Islet precursor cell (in vitro differentiated cells): ENCODE results near the gene SLC13A4.
"Not testable (repeated sequence)": the region's sequence is repeated elsewhere in the genome, so short reads cannot be mapped to it uniquely, and the experiment has no call there.

Experiments
- DNase-seq: peaks from one replicate; pipeline ENCODE4 v3.0.0-alpha.2; 2018

The SLC13A4 gene, protein sequence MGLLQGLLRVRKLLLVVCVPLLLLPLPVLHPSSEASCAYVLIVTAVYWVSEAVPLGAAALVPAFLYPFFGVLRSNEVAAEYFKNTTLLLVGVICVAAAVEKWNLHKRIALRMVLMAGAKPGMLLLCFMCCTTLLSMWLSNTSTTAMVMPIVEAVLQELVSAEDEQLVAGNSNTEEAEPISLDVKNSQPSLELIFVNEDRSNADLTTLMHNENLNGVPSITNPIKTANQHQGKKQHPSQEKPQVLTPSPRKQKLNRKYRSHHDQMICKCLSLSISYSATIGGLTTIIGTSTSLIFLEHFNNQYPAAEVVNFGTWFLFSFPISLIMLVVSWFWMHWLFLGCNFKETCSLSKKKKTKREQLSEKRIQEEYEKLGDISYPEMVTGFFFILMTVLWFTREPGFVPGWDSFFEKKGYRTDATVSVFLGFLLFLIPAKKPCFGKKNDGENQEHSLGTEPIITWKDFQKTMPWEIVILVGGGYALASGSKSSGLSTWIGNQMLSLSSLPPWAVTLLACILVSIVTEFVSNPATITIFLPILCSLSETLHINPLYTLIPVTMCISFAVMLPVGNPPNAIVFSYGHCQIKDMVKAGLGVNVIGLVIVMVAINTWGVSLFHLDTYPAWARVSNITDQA

DNA sequence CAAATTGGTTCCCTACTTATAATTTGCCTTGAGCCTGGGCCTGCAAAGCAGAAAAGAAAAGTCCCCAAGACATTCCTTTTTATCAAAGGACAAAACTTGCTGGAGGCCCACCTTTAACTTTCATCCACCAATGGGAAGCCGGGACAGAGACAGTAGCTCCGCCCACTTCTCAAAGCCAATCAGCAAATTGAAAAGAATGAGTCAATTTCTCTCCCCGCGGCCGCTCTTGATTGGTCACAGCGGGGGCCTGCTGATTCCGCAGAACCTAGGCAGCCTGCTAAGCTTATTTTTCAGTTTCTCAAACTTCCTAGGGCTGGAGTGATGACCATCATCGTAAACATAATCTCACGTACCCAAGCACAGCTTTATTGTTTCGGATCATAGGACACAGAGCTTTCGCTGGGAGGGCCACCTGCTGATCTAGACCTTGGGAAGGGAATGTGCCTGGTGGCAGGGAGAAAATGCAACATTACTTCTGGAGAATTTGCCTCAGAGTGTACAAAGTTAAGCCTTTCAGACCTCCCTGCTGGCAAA lies at the start of gene SLC13A4:
Gene SLC13A4 (minus strand): TSS at position 51 of the 534 bp plus-strand sequence. CDS start 690 bp downstream, outside the sequence.
- no peak for DNase-seq

DNA sequence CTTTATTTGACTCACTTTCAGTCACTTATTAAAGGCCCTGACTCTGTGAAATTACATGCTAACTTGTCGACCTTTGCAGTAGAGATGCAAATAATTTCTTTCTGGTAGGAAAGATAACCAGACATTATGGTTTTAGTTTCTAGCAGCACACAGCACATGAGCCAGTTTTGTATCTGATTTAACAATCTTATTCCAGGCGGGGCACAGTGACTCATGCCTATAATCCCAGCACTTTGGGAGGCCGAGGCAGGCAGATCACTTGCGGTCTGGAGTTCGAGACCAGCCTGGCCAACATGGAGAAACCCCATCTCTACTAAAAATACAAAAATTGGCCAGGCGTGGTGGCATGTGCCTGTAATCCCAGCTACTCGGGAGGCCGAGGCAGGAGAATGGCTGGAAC lies 47.9 kb upstream of the SLC13A4 start:
- not testable (repeated sequence) for DNase-seq

DNA sequence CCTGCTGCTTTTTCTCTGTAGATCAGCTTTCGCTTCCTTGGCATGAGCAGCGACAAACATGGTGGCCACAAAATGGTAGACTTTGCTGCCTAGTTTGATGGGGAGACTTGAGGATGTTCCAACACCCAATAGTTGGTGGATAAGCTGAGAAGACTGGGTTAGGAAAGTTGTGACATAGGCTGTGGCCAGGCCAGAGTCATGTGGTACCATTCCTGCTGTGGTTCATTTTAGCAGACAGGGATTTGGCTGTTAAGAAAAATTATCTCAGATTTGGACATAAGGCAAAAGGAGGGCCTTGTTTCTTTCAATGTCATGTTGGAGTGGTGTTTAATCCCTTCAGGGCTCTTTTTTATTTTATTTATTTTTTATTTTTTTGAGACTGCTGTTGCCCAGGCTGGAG lies 47.2 kb upstream of the SLC13A4 start:
- no peak for DNase-seq

DNA sequence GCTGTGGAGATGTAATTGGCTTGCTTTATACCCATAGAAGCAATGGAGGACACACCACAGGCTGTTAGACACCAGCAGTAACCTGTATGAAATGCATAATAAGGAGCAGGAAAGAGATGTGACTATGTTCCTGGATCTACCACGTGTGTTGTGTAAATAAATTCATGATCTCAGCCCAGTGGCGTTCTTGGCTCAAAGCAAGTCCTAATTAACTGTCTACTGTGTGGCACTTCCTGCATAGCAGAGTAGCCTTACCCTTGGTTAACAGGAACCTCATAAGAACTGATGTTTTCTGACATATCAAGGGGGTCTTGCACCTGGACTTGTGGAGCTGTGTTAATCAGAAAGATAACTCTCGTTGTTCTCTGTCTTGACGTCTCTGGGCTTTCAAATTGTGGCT lies 46.3 kb upstream of the SLC13A4 start:
- peak; percentile 67 for DNase-seq

DNA sequence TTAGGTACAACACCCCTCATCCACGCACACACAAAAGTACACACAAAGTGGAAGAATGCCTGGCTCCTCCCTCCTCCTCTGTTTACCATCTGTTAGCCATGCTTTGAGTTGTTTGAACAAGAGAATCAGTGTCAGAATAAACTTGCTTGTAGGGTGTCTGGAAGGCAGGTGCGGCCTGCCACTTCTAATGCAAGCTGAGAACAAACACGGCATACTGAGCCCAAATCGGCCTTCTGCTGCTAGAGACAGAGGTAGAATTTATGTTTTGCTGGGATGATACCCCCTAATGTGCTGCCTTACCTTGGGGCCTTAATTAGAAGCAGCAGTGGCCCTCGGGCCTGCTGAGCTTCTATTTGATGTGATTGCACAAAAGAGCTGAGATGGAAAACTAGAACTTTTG lies 45.5 kb upstream of the SLC13A4 start:
- DNase-seq, result no peak

DNA sequence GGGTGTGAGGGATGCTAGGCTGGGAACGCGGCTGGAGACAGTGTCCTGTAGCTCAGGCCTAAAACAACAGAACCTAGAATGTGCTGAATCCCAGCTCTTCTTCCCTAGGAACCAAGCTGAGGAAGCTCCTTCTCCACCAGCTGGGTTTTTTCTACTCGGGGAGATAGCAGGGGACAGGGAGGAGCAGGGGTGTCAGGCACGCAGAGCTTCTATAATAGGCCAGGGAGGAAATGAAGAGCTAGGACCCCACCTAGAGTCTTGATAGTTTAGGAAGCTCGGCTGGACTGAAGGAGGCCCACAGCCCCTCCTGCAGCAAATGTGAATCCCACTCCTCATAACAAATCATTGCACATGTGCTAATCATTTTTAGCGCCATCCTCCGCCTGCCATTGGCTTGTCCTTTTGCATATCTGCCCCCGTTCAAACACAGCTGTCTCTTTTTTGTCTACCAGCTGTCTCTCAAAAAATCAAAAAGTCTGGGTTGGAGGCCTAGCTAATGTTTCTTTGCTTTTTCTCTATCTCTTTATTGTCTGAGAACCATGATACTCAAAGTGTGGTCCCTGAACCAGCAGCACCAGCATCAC lies 44.7 kb upstream of the SLC13A4 start:
- peak; percentile 60 for DNase-seq

DNA sequence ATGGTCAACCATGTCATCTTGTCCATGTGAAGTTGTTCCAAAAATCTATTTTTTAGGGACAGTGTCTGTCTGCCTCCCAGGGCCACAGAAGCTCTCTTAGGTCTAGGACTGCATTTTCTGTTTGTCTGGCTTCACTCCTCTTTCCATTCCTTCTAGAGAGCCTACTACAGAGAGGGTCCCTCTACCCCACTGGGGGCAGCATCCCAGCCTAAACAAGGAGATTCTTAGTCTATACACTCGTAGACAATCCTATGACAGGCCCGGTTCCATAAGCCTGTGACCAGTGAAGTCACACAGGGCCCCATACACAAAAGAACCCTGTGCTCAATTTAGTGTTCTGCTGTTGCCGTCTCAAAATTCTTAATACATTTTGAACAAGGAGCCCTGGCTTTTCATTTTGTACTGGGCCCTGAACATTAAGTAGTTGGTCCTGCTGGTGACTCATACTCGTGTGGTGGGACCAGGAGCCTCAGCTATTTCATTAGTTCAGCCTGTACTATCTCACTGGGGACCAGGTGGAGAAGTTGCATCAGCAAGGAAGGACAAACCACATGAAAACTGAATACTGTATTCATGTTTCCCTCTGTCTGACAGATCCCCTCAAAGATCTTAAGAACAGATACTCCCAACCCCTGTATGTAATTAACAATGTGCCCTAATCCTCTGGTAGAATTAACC lies 44.1 kb upstream of the SLC13A4 start:
- DNase-seq, result peak; percentile 87

DNA sequence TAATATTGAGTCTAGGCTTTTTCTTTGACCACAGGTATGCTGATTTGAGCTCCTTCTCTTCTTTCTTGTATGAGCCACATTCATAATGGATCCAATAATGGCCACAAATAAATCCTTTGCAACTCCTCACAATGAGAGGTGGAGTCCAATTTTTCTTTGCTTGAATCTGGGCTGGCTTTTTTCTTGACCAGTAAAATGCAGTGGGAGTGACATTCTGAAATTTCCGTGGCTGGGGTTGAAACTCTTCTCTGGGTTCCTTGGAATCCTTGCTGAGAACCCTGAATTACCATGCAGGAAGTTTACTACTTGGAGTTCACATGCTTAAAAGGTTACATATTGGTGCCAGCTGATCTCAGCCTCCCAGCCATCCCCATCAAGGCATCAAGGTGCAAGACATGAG lies 43.1 kb upstream of the SLC13A4 start:
- DNase-seq, result peak; percentile 19

DNA sequence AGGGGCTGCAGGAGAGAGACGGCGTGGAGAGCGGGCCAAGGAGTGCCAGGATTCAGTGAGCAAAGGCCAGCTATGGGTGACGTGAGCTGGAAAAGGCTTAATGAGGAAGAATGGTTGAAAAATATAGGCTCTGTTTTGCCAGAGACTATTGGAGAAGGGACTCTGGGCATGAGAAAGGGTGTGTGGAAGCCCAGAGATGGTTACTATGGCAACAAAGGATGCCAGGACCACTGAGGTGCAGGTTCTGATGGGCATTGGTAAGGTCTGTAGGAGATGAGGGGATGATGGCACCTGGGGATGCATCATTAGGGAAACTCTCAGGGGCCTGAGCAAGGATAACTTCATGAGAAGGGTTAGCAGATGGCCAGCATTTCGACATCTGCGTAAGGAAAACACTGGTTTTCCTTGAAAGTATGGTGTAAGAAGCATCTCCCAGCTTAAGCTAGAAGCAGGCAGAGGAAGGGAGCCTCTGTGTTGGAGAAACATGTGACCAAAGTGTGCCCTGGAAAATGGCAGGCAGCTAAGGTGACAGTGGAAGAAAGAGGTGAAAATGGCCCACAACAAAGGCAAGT lies 42.2 kb upstream of the SLC13A4 start:
- DNase-seq, result peak; percentile 35

DNA sequence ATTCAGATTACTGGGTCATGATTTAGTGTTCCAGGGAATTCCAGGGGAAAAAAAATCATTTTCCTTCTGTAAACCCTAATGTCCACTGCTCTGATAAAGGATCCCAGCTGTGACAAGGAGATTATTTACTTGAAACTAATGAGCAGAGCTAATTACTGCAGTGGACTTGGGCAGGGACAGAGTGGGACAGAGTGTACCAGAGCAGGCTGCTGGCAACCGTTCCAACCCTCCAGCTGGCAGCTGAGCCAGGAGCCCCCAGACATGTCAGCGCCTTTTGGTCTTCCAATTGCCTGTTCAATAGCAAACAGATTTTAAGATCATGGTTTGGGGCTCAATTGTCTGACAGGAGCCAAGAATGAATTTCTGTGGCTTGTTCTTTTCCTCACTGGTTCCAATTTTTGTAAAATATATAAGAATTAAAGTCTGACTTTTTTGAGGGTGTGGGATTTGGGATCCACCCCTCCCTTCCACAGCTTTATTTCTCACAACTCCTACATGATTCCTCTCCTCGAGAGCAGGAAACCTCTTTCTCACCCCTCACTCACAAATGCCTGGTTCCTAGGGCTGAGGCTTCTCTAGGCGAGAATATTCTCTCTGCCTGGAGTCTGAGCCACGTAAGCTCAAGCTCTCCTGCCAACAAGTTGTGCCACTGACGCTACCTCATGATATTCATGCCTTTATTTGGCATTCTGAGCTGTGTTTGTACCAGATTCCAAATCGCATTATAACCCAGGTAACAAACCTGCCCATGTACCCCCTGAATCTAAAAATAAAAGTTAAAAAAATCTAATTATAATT lies 41.2 kb upstream of the SLC13A4 start:
- no peak for DNase-seq

DNA sequence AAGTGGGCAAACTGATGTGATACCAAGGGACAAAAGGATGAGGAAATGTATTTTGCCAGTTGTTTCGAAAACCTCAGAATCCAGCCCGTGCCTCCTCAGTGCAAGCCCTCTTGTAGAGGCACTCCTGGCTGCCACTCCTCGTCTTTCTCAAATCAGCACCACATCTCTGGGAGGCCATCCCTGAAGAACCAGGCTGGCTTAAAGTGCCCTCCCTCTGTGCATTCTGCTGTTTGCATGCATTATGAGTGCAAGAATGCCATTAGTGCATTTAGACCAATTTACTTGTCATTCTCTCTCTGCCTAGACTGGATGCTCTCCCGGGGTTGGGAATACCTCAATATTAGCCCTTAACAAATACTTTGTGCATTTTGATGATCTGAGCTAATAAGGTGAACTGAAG lies 40.5 kb upstream of the SLC13A4 start:
- peak; percentile 81 for DNase-seq

DNA sequence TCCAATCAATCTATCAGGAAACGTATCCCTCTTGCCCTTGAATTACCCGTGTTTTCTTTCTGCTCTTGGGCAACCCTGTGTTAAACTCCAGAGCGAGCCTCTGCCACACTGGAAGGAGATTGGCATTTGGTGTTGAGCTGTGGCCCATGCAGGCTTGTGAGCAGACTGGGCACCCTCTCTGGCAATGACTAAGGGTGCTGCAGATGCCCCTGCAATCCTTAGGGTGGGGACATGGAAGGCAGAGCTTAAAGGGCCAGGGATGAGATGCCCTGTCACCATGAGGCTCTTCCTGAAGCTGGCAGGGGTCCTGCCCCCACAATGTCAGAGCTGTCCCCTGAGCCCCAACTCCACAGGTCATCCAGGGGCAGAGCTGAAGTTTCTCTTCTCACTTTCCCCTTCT lies 40.1 kb upstream of the SLC13A4 start:
- DNase-seq, result no peak

DNA sequence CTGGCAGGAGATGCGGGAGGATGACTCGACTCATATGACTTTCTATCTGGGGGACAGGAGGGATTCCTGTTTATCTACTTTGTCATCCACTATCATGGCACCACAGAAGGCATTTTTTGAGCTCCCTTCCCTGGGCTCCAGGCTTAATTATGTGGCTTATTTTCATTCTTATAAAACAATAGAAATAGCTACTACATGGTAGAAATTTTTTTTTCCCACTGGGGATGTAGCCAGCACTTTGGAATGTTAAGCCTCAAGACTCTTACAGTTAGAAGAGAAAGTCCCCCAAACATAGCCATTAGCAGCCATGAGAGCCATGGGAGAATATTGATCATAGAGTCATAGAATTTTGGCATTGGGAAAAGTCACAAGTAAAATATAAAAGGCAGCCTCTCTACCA lies 35.3 kb upstream of the SLC13A4 start:
- no peak for DNase-seq

DNA sequence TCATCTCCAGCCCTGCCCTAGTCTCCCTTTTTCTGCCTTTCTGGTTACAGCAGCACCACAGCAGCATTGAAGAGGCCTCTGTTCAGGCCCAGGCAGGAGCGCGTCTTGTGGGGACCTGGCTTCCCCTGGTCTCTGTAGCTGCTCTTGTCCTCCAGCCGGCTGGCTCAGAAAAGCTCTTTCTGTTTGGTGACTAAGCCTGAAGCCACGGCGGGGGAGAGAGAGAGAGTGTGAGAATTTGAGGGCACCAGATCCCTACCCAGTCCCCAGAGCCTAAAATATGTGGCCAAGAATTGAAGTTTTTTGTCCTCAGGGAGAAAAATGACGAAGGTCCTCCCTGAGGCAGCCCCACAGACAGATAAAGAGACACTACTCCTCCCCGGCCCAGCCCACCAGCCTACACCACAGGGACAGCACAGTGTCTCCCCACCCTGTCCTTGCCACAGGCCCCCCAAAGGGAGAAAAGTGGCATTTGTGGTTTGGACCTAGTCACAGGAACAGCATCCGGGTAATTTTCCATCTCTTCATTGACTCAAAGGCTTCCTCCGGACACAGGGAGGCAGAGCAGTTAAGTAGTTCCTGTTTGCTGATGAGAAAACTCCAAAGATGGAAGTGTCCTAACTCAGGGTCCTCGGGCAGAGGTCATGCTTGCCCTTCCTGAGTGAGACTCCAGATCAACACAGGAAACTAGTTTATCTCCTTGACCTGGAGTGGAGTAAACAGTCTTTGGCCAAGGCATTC lies 33.9 kb upstream of the SLC13A4 start:
- DNase-seq, result peak; percentile 92

DNA sequence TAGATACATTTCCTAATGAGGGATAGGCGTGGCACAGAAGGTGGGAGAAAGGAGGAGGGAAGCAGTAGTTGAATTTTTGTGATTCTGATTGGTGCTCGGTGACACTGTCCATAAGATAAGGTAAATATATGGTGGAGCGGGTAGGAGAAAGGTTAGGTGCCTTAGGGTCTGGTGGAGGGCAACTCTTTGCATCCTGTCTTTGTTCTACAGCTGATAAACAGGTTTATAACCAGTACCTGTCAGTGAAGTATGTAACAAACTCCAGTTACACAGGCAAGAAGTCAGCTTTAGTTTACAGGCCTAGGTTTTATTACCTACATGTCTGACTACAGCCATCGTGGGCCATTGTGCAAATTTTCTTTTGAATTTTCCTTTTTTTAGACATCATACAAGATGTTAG lies 31.5 kb upstream of the SLC13A4 start:
- peak; percentile 89 for DNase-seq

DNA sequence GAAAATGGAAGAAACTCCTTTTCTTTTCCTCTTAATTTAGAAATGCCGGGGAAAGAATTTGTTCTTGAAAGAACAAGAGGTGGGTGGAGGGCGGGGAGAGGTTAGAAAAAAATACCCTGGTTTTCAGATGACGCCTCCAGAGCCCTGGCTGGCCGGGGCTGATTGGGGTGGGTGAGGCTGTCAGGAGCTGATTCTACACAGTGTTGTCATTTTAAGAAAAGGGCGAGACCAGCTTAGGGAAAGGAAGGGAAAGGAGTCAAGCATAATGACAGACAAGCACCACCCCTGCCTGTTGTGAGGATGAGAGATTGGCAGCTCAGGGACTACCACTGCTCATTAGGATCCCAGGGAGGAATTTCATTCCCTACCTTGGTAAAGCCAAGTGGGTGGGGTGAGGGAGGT lies 30.5 kb upstream of the SLC13A4 start:
- DNase-seq, result peak; percentile 90

DNA sequence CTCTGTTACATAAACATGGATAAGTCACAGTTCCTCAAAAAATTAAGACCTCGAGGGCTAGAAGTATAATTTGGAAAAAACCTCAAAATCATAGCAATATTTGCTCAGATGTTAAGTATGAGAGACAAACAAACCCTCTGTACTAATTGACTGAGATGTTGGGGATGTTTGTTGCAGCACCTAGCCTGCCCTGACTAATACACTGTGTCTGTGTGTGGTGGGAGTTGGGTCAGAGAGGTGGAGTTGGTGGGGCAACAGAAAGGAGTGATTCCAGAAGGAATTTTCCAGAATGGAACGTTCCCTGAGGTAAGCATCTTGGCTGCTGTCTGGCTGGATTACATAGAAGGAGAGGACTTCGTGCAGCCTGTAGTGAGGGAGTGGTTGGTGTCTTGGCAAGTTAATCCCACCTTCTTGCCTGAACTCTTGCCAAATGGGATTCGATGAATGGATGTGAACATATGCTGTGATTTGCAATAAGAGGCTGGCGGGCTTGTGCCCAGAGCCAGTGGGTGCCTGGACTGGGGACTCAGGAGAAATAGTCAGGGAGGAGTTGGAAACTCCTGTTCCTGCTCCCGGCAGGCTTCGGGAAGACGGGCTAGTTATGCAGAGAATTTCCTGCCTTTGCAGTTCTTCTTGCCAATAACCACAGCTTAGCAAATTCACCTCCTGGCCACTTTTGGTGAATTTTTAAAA lies 29.9 kb upstream of the SLC13A4 start:
- DNase-seq, result peak; percentile 75

DNA sequence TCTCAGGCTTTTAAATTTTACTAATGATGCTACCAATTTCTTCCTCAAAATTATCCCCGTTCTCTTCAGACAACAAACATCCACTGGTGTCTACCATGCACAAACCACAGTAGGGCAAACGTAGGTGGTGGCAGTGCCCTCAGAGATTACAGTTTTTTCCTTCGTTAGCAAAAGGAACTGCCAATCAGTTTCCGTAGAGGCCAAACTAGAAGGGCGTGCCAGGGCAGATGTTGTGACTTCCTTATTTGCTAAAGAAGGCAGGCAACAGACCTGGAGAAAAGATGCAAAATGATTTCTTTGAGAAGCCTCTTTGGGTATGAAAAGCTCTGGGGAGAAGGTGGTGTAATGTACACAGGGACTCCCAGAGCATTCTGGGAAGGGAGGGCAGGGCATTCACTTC lies 28.2 kb upstream of the SLC13A4 start:
- no peak for DNase-seq

DNA sequence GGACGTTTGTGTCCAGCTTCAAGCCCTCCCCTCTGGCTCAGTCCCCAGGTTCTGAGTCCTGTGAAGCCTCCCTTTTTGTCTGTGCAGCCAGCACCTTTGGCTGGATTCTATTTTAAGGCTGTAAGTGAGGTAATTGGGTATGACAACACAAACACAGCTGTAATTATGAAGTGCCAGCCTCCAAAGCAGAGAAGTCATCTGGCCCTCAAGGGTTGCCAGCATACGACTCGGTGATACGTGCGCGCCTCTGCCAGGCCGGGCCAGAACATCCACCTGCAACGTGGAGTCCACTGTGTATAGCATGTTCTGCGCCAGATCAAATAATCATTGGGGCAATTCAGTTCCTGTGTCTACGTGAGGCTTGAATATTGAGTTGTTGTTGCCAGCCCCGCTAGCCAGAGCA lies 27.4 kb upstream of the SLC13A4 start:
- DNase-seq, result no peak

DNA sequence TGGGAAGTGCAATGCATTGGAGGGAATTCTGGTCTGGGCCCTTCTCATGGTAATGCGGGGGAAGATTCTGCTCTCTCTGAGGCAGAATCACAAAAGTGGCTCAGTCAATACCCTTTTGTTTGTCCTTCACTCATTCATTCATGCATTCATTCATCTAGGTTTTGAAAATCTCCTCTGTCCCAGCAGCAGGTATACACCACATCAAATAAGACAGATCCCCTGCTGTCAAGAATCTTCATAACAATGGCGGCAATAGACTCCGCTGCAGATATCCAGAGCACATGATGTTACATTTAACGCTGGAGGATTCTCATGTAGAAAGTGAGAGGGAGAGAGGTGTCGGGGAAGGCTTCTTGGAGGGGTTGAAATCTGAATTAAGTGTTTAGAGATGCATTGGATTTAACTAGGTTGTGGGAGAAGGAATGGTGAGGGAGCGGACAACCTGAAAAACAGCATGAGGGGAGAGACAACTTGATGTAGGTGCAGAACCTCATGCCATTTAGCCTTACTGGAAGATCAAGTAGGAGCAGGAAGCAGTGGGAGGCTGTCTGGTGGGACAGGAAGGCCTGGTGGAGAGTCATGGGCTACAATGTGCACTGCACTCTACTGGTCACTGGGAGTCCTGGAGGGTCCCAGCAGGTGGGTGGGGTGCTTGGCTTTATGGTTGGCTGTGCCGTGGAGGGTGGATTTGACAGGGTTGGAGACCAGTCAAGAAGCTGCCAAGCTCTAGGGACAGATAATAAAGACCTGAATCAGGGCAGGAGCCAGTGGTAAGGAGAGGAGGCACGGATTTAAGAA lies 25.8 kb upstream of the SLC13A4 start:
- no peak for DNase-seq
